ENCODE results near the gene DLGAP1.
"Not testable (repeated sequence)": the region's sequence is repeated elsewhere in the genome, so short reads cannot be mapped to it uniquely, and the experiment has no call there.

- TF ChIP-seq, protein P1, sequence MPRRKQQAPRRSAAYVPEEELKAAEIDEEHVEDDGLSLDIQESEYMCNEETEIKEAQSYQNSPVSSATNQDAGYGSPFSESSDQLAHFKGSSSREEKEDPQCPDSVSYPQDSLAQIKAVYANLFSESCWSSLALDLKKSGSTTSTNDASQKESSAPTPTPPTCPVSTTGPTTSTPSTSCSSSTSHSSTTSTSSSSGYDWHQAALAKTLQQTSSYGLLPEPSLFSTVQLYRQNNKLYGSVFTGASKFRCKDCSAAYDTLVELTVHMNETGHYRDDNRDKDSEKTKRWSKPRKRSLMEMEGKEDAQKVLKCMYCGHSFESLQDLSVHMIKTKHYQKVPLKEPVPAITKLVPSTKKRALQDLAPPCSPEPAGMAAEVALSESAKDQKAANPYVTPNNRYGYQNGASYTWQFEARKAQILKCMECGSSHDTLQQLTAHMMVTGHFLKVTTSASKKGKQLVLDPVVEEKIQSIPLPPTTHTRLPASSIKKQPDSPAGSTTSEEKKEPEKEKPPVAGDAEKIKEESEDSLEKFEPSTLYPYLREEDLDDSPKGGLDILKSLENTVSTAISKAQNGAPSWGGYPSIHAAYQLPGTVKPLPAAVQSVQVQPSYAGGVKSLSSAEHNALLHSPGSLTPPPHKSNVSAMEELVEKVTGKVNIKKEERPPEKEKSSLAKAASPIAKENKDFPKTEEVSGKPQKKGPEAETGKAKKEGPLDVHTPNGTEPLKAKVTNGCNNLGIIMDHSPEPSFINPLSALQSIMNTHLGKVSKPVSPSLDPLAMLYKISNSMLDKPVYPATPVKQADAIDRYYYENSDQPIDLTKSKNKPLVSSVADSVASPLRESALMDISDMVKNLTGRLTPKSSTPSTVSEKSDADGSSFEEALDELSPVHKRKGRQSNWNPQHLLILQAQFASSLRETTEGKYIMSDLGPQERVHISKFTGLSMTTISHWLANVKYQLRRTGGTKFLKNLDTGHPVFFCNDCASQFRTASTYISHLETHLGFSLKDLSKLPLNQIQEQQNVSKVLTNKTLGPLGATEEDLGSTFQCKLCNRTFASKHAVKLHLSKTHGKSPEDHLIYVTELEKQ (tag by site-specific recombination; IDR thresholded peaks at IDR 0.05; ENCODE audit: borderline replicate concordance), result not testable (repeated sequence)
- not testable (repeated sequence) for TF ChIP-seq ZNF169 (tag by site-specific recombination; IDR thresholded peaks at IDR 0.05); CTCF (tag by site-specific recombination; IDR thresholded peaks at IDR 0.05); ZBTB21 (tag by site-specific recombination; IDR thresholded peaks at IDR 0.05); TCF7L2 (IDR thresholded peaks at IDR 0.05; ENCODE audit: borderline replicate concordance, low read depth, low read length); YY1 (tag by site-specific recombination; IDR thresholded peaks at IDR 0.05); KLF9 (tag by site-specific recombination; IDR thresholded peaks at IDR 0.05; ENCODE audit: low read depth); ZNF548 (tag by site-specific recombination; IDR thresholded peaks at IDR 0.05); ZSCAN4 (tag by site-specific recombination; IDR thresholded peaks at IDR 0.05); HOXC10 (CRISPR knock-in tag; IDR thresholded peaks at IDR 0.05)
- TF ChIP-seq ZNF146 (tag by site-specific recombination; IDR thresholded peaks at IDR 0.05), result 0 out of 2 replicates have a peak, but pooled peaks have one; percentile 14
- TF ChIP-seq, protein P2, sequence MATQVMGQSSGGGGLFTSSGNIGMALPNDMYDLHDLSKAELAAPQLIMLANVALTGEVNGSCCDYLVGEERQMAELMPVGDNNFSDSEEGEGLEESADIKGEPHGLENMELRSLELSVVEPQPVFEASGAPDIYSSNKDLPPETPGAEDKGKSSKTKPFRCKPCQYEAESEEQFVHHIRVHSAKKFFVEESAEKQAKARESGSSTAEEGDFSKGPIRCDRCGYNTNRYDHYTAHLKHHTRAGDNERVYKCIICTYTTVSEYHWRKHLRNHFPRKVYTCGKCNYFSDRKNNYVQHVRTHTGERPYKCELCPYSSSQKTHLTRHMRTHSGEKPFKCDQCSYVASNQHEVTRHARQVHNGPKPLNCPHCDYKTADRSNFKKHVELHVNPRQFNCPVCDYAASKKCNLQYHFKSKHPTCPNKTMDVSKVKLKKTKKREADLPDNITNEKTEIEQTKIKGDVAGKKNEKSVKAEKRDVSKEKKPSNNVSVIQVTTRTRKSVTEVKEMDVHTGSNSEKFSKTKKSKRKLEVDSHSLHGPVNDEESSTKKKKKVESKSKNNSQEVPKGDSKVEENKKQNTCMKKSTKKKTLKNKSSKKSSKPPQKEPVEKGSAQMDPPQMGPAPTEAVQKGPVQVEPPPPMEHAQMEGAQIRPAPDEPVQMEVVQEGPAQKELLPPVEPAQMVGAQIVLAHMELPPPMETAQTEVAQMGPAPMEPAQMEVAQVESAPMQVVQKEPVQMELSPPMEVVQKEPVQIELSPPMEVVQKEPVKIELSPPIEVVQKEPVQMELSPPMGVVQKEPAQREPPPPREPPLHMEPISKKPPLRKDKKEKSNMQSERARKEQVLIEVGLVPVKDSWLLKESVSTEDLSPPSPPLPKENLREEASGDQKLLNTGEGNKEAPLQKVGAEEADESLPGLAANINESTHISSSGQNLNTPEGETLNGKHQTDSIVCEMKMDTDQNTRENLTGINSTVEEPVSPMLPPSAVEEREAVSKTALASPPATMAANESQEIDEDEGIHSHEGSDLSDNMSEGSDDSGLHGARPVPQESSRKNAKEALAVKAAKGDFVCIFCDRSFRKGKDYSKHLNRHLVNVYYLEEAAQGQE (tag by site-specific recombination; IDR thresholded peaks at IDR 0.05), result not testable (repeated sequence)
These were observed 420.3 kb downstream of the DLGAP1 start for GRCh38 chr18:4034815-4035214.
